Epithelial cell of proximal tubule (primary cell): ENCODE measurements around the gene TRAF3. TPM values are rescaled to one million over a fixed set of nuclear protein-coding genes. Genes with fewer than 3 reads are reported as not detected.

ENCODE experiments used
- DNase-seq: peaks from one replicate; pipeline ENCODE4 v3.0.0-alpha.2; 2011; ENCODE audit warnings: low read depth
- H3K4me3 ChIP-seq: 2 replicates; pipeline ENCODE4 v1.5.1; 2011; ENCODE audit warnings: low read depth, mild to moderate bottlenecking, low read length
- total RNA-seq: library from RNA; depleted of rRNA; stranded (reverse); fragments of >200 nt; gene quantifications from 2 replicates; pipeline ENCODE4 v1.2.3, GENCODE V29; 2015
- TF ChIP-seq, protein P1 (sequence below): conservative IDR thresholded peaks from 2 replicates; pipeline ENCODE4 v1.5.1; 2012; ENCODE audit warnings: low read depth, mild to moderate bottlenecking, low read length

TRAF3 gene
- total RNA-seq, 1 donor from 2014 or later = 21.9 TPM

DNA sequence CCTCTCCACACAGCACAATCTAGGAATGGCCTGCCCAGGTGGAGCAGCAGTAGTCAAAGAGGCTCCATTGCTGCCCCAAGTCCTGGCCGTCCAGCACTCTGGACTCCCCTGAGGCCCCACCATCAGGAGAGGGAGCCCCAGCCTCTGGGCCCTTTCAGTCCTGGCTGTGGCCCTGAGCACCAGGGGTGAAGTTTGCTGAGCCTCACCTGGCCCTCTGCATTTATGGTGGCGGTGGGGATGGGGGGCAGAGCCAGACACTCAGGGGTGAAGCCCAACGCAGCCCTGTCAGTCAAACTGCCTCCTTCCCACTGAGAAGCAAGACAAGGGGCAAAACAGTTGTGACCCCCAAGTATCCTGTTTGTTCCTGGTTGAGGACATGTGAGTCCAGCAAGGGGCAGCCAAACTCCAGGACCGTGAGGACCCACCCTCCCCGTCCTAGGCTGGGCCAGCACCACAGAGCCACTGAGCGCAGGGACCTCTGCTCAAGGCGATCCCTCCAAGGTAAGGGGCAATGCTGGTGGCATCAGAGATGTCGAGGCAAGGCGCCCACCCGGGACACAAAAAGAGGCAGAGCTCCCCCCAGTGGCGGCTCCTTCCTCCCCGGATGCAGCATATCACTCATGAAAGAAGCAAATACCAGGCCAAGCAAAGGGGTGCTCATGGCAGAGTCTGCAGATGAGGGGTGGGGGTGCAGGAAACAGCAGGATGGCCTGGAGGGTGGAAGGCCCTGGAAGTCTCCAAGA lies 140.4 kb downstream of the TRAF3 start:
- TF ChIP-seq, protein P1, sequence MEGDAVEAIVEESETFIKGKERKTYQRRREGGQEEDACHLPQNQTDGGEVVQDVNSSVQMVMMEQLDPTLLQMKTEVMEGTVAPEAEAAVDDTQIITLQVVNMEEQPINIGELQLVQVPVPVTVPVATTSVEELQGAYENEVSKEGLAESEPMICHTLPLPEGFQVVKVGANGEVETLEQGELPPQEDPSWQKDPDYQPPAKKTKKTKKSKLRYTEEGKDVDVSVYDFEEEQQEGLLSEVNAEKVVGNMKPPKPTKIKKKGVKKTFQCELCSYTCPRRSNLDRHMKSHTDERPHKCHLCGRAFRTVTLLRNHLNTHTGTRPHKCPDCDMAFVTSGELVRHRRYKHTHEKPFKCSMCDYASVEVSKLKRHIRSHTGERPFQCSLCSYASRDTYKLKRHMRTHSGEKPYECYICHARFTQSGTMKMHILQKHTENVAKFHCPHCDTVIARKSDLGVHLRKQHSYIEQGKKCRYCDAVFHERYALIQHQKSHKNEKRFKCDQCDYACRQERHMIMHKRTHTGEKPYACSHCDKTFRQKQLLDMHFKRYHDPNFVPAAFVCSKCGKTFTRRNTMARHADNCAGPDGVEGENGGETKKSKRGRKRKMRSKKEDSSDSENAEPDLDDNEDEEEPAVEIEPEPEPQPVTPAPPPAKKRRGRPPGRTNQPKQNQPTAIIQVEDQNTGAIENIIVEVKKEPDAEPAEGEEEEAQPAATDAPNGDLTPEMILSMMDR = peak; percentile 69
- H3K4me3 ChIP-seq = no peak overlapping the region
- DNase-seq = no peak

DNA sequence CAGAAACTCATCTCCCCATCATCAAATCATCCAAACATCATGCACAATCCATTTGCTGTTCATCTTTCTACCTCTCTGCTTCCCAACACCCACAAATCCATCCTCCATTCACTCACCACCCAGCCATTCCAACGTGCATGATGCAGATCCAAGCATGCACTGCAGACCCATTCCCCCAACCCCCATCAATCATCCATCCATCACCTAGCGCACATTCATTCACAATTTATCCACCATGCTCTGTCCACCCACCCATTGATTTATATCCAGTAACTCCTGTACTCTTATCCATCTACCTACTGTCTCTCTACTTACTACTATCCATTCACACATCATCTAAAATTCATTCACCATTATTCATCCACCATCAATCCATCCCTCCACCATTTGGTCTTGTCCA lies 141.2 kb downstream of the TRAF3 start:
- H3K4me3 ChIP-seq = no peak overlapping the region
- TF ChIP-seq, protein P1 = no peak
- DNase-seq = no peak

DNA sequence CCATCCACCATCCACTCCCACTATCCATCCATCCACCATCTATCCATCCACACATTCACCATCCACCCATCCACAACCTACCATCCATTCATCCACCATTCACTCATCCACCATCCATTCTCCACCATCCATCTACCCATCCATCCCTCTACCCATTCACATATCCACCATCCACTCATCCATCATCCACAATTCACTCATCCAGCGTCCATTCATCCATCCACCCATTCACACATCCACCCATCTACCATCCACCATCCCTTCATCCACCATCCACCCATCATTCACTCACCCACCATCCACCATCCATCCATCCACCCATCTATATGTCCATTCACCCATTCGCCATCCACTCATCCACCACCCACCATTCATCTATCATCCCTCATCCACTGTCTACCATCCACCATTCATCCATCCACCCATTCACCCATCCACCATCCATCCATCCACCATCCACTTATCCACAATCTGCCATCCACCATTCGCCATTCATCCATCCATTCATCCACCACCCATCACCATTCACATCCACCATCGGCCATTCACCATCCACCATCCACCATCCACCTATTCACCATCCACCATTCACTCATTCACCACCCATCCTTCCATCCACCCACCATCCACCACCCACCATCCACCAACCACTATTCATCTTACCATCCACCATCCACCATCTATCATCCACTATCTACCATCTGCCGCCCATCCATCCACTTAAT lies 143.2 kb downstream of the TRAF3 start:
- TF ChIP-seq, protein P1 = no peak
- no peak for DNase-seq
- H3K4me3 ChIP-seq = no peak overlapping the region

DNA sequence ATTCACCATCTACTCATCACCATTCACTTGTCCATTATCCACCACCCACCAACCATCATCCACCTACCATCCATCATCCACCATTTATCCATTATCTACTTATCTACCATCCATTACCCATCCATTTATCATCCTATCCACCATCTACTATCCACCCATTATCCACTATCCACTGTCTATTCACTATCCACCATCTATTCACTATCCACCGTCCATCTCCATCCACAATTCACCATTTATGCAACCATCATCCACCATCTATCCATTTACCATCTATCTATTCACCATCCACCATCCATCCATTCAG lies 143.7 kb downstream of the TRAF3 start:
- DNase-seq = no peak
- TF ChIP-seq, protein P1 = no peak
- no peak overlapping the region for H3K4me3 ChIP-seq

DNA sequence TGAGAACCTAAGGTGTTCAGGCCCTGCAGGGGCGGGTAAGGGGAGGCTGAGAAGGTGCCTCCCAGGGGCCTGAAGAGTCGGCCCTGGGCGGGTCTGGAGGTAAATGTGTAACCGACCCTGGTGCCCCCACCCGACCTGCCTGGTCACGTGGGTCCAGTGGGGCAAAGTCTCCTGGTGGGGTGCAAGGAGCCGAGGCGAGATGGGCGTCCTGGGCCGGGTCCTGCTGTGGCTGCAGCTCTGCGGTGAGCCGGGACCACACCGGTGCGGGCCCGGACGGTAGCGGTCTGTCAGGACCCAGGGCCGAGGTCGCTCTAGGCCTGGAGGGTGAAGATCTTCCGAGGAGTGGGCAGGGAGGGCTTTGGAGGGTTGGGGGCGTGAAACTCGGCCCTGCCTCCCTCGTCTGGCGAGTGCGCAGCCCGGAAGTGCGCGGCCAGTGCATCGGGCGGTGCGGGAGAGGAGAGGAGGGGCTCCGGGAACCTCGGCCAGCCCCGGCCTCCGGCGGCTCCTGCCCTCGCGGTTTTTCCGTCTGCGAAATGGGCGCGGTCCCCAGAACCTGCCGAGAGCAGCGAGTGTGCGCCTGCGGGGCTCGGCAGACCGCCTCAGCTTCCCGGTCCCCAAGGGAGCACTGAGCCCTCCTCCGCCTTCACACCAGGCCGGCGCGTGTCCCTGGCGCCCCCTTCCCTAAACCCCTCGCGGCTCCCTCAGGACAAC lies 145.4 kb downstream of the TRAF3 start, which contains the start of gene AMN:
TSS of gene AMN (plus strand) at position 174 of the 711 bp plus-strand sequence. CDS start at position 200, 26 bp downstream.
- H3K4me3 ChIP-seq = peak within 1 kb of the TSS; percentile 51
- TF ChIP-seq, protein P1 = no peak
- no peak for DNase-seq

DNA sequence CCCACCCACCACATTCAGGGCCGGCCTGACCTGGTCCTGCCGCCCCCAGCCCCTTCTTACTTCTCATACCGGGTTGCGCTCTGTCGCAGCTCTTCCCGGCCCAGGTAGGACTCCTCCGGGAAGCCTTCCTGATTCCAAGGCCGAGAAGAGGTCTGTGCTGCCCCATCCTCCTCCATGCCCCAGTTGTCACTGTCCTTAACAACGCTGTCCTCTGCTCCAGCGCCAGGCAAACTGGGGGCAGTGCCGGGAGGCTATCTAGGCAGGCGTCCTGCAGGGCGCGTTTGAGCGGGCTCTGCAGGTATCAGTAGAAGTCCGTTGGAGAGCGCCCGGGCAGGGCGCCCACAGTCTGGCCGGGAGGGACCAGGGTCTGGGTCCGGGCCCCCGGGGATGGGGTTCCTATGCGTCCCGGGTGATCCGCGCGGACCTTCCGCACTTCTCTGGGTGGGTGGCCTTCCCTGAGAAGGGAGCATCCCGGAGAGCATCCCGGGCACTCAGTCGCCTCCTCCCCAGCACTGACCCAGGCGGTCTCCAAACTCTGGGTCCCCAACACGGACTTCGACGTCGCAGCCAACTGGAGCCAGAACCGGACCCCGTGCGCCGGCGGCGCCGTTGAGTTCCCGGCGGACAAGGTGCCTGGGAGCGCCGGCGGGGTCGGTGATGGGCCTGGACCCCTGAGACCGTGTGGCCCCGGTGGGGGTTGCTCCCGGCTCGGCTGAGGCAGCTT lies 146.1 kb downstream of the TRAF3 start:
- no peak for DNase-seq
- TF ChIP-seq, protein P1 = no peak
- H3K4me3 ChIP-seq = peak overlapping the region; percentile 51
